ENCODE data around the gene POU6F2. TPM values are rescaled to one million over a fixed set of nuclear protein-coding genes. Genes with fewer than 3 reads are reported as not detected.
A peak's percentile ranks its signal among the peaks of the same experiment; 100 is the strongest.
"Not testable (repeated sequence)": the region's sequence is repeated elsewhere in the genome, so short reads cannot be mapped to it uniquely, and the experiment has no call there.

POU6F2 gene
- total RNA-seq (2014; rRNA removed; shearing (Covaris generic)) = not detected in 2 replicates

- no peak for DNase-seq (ENCODE audit: low spot score)
Observed at GRCh38 chr7:38977685-38978084, at the start of gene POU6F2. TSS of gene POU6F2 (plus strand) at chr7:38977909. CDS start at chr7:38977954, 45 bp downstream.

GRCh38 chr7:38928506-38928905, 49.2 kb upstream of the POU6F2 start:
- no peak for DNase-seq (ENCODE audit: low spot score)

GRCh38 chr7:38929460-38930171, 48.1 kb upstream of the POU6F2 start:
- peak; percentile 36 for DNase-seq (ENCODE audit: low spot score)

- peak; percentile 55 for DNase-seq (ENCODE audit: low spot score)
Observed at GRCh38 chr7:38932509-38933168, 45.1 kb upstream of the POU6F2 start.

- DNase-seq (ENCODE audit: low spot score) = no peak
Observed at GRCh38 chr7:38934051-38934450, 43.7 kb upstream of the POU6F2 start.

- peak; percentile 20 for DNase-seq (ENCODE audit: low spot score)
Observed at GRCh38 chr7:38934536-38934935, 43.2 kb upstream of the POU6F2 start.

GRCh38 chr7:38936641-38937040, 41.1 kb upstream of the POU6F2 start:
- no peak for DNase-seq (ENCODE audit: low spot score)

GRCh38 chr7:38938001-38938485, 39.7 kb upstream of the POU6F2 start:
- no peak for DNase-seq (ENCODE audit: low spot score)

- no peak for DNase-seq (ENCODE audit: low spot score)
Observed at GRCh38 chr7:38938589-38938988, 39.1 kb upstream of the POU6F2 start.

- DNase-seq (ENCODE audit: low spot score) = no peak
Observed at GRCh38 chr7:38940774-38941173, 36.9 kb upstream of the POU6F2 start.

GRCh38 chr7:38942431-38943051, 35.2 kb upstream of the POU6F2 start:
- no peak for DNase-seq (ENCODE audit: low spot score)

- DNase-seq (ENCODE audit: low spot score) = not testable (repeated sequence)
Observed at GRCh38 chr7:38947541-38947940, 30.2 kb upstream of the POU6F2 start.

- DNase-seq (ENCODE audit: low spot score) = no peak
Observed at GRCh38 chr7:38950309-38950708, 27.4 kb upstream of the POU6F2 start.

- DNase-seq (ENCODE audit: low spot score) = no peak
Observed at GRCh38 chr7:38951213-38951612, 26.5 kb upstream of the POU6F2 start.

GRCh38 chr7:38953227-38953626, 24.5 kb upstream of the POU6F2 start:
- no peak for DNase-seq (ENCODE audit: low spot score)

- no peak for DNase-seq (ENCODE audit: low spot score)
Observed at GRCh38 chr7:38953971-38954370, 23.7 kb upstream of the POU6F2 start.

GRCh38 chr7:38955892-38956291, 21.8 kb upstream of the POU6F2 start:
- no peak for DNase-seq (ENCODE audit: low spot score)

- DNase-seq (ENCODE audit: low spot score) = no peak
Observed at GRCh38 chr7:38962028-38962427, 15.7 kb upstream of the POU6F2 start.

- no peak for DNase-seq (ENCODE audit: low spot score)
Observed at GRCh38 chr7:38964921-38965320, 12.8 kb upstream of the POU6F2 start.

GRCh38 chr7:38973760-38974159, 3.9 kb upstream of the POU6F2 start:
- peak; percentile 44 for DNase-seq (ENCODE audit: low spot score)

- no peak for DNase-seq (ENCODE audit: low spot score)
Observed at GRCh38 chr7:38975944-38976392, 1.7 kb upstream of the POU6F2 start.

GRCh38 chr7:38978491-38978890, 782 bp downstream of the POU6F2 start:
- DNase-seq (ENCODE audit: low spot score) = no peak

- DNase-seq (ENCODE audit: low spot score) = no peak
Observed at GRCh38 chr7:38992203-38992602, 14.5 kb downstream of the POU6F2 start.

All from A172 (cell line).